NCI-H187 (cell line): ENCODE data around the gene VARS1.

Source experiments
- DNase-seq, 2 experiments: peaks; one replicate each; lab custom pipeline; 2025; lab: John Stamatoyannopoulos, UW

VARS1 gene

GRCh38 chr6:31771992-31772358 lies 23.6 kb downstream of the VARS1 start:
- DNase-seq: no peak

- DNase-seq: no peak
Observed at GRCh38 chr6:31770860-31771259, 24.7 kb downstream of the VARS1 start.

- DNase-seq: peak in 1 of 2 experiments; percentile 20
Observed at GRCh38 chr6:31769684-31770371, 25.7 kb downstream of the VARS1 start.

- DNase-seq: no peak
Observed at GRCh38 chr6:31768363-31769257, 26.9 kb downstream of the VARS1 start.

- DNase-seq: no peak
Observed at GRCh38 chr6:31767096-31767645, 28.4 kb downstream of the VARS1 start.

- no peak for DNase-seq
Observed at GRCh38 chr6:31765910-31766794, 29.4 kb downstream of the VARS1 start.

GRCh38 chr6:31765559-31765909 lies 30.0 kb downstream of the VARS1 start:
- DNase-seq: no peak

GRCh38 chr6:31764198-31764597 lies 31.4 kb downstream of the VARS1 start:
- no peak for DNase-seq

GRCh38 chr6:31763619-31763940 lies 32.0 kb downstream of the VARS1 start:
- no peak for DNase-seq

GRCh38 chr6:31762878-31763618 lies 32.5 kb downstream of the VARS1 start:
- DNase-seq: no peak

GRCh38 chr6:31762356-31762755 lies 33.2 kb downstream of the VARS1 start, which contains the start of gene SAPCD1:
Gene SAPCD1, plus strand, starts transcription at chr6:31762656. Its CDS starts 399 bp downstream, at chr6:31763055.
- DNase-seq: no peak

GRCh38 chr6:31761343-31761742 lies 34.2 kb downstream of the VARS1 start:
- no peak for DNase-seq

GRCh38 chr6:31760790-31761189 lies 34.8 kb downstream of the VARS1 start:
- DNase-seq: no peak

- no peak for DNase-seq
Observed at GRCh38 chr6:31758281-31758680, 37.3 kb downstream of the VARS1 start.

GRCh38 chr6:31752739-31753319 lies 42.7 kb downstream of the VARS1 start:
- no peak for DNase-seq

- no peak for DNase-seq
Observed at GRCh38 chr6:31750411-31751022, 45.0 kb downstream of the VARS1 start.

GRCh38 chr6:31749301-31750036 lies 46.1 kb downstream of the VARS1 start:
- no peak for DNase-seq
